Brain microvascular endothelial cell (primary cell): Measurements from ENCODE around the gene DICER1.
A peak's percentile ranks its signal among the peaks of the same experiment; 100 is the strongest.
"Not testable (repeated sequence)": the region's sequence is repeated elsewhere in the genome, so short reads cannot be mapped to it uniquely, and the experiment has no call there.

Experiments used
- DNase-seq: peaks from one replicate; pipeline ENCODE4 v3.0.0-alpha.2; 2020
- H3K27ac ChIP-seq: fragments of 250-450 bp; sonication (Bioruptor Pico); 2 replicates; pipeline ENCODE4 v1.5.1; 2020; ENCODE audit warnings: mild to moderate bottlenecking, moderate library complexity
- H3K27me3 ChIP-seq: fragments of 250-450 bp; sonication (Bioruptor Pico); replicated peaks from 2 replicates; pipeline ENCODE4 v1.5.1; 2020; ENCODE audit warnings: mild to moderate bottlenecking
- H3K36me3 ChIP-seq: fragments of 250-450 bp; sonication (Bioruptor Pico); replicated peaks from 2 replicates; pipeline ENCODE4 v1.5.1; 2020; ENCODE audit warnings: mild to moderate bottlenecking
- H3K4me3 ChIP-seq: 2 replicates; pipeline ENCODE4 v1.5.1; 2011; ENCODE audit warnings: low read depth, mild to moderate bottlenecking, control low read depth, low read length, moderate library complexity
- CTCF ChIP-seq: IDR thresholded peaks from 2 replicates; pipeline ENCODE4 v1.5.1; 2011; ENCODE audit warnings: low read depth, mild to moderate bottlenecking, moderate library complexity, low read length, control low read depth, inconsistent platforms; ENCODE audit errors: missing control alignments
- in situ Hi-C: cut with HindIII; loops from 2 replicates; pipeline ENCODE4 v1.10.0; 2017; ENCODE audit warnings: low sequenced_read_pairs, low pct_ligation_motif_present

DICER1 gene

GRCh38 chr14:95183532-95184412, 26.4 kb upstream of the DICER1 start:
- H3K36me3 ChIP-seq = no peaks in the 10 kb centered on the region
- no peak overlapping the region for H3K27ac ChIP-seq
- peak; percentile 31 for DNase-seq
- in situ Hi-C loops = no loop called here
- no peak for TF ChIP-seq CTCF
- H3K4me3 ChIP-seq = no peak overlapping the region
- no peaks in the 10 kb centered on the region for H3K27me3 ChIP-seq

- Histone ChIP-seq H3K27me3 (no peaks in the 10 kb centered on the region), H3K4me3 (no peak overlapping the region), H3K27ac (no peak overlapping the region), H3K36me3 (no peaks in the 10 kb centered on the region)
- no peak for TF ChIP-seq CTCF
- in situ Hi-C loops = no loop called here
- no peak for DNase-seq
These were observed 25.8 kb upstream of the DICER1 start for GRCh38 chr14:95183082-95183481.

- no peak overlapping the region for H3K4me3 ChIP-seq
- no peaks in the 10 kb centered on the region for H3K27me3 ChIP-seq
- H3K27ac ChIP-seq = no peak overlapping the region
- in situ Hi-C loops = no loop called here
- TF ChIP-seq CTCF = no peak
- no peak for DNase-seq
- no peaks in the 10 kb centered on the region for H3K36me3 ChIP-seq
These were observed 25.1 kb upstream of the DICER1 start for GRCh38 chr14:95182379-95182778.

- in situ Hi-C loops = no loop called here
- no peak for DNase-seq
- Histone ChIP-seq H3K36me3 (no peaks in the 10 kb centered on the region), H3K4me3 (no peak overlapping the region), H3K27me3 (no peaks in the 10 kb centered on the region), H3K27ac (no peak overlapping the region)
- no peak for TF ChIP-seq CTCF
These were observed 23.8 kb upstream of the DICER1 start for GRCh38 chr14:95180966-95181741.

- H3K27ac ChIP-seq, H3K36me3 ChIP-seq, DNase-seq, in situ Hi-C loops, H3K4me3 ChIP-seq, H3K27me3 ChIP-seq: not testable (repeated sequence)
These were observed 18.3 kb upstream of the DICER1 start for GRCh38 chr14:95175670-95176069.

- Histone ChIP-seq H3K27me3 (no peaks in the 10 kb centered on the region), H3K4me3 (no peak overlapping the region), H3K27ac (no peak overlapping the region), H3K36me3 (no peaks in the 10 kb centered on the region)
- no peak for DNase-seq
- in situ Hi-C loops = no loop called here
- TF ChIP-seq CTCF = peak; percentile 14
These were observed 17.0 kb upstream of the DICER1 start for GRCh38 chr14:95174184-95174792.
